IPS-NIHi7 (cell line): ENCODE data around the gene ASB18.

Experiments
- DNase-seq: peaks from one replicate; pipeline ENCODE4 v3.0.0; 2012; ENCODE audit warnings: mixed read lengths; ENCODE audit errors: extremely low spot score

Gene ASB18

DNA sequence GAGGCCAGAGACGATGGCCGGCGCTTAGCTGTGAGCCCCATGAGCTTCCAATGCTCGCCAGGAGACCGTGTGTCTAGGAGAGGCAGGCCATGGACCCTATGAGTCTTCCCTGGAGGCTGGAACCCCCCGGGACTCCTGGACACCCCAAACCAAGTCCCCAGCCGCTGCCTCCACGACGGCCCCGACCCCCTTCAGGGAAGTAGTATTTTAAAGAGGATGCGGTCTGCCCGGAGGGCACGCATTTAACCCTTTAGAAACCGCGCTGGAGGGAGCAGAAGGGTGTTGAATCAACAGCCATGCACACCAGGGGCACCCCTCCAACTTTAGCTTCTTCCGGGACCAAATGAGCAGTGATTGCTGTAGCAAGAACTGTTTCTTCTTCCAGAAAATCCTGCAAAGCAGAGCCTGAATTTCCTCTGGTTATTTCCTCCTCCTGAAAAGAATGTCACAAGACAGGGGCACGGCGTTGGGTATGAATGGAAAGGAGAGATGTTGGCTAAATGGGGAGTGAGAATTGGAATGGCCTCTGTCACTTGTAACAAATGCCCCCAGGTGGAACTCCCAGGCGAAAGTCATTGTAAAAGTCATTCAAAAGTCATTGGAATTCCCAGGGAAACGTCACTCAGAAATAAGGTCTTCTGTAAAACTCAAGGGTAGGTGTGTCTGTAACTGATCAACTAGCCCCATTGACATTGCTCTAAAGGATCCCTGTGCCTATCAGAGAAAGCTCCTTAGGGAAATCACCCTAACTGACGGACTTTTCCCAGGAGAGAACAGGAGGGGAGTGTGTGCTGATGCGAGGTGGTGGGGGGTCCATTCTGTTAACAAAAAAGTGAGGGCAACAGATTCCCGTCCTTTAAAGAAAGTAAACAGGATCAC, 90.2 kb downstream of the ASB18 start:
- no peak for DNase-seq

DNA sequence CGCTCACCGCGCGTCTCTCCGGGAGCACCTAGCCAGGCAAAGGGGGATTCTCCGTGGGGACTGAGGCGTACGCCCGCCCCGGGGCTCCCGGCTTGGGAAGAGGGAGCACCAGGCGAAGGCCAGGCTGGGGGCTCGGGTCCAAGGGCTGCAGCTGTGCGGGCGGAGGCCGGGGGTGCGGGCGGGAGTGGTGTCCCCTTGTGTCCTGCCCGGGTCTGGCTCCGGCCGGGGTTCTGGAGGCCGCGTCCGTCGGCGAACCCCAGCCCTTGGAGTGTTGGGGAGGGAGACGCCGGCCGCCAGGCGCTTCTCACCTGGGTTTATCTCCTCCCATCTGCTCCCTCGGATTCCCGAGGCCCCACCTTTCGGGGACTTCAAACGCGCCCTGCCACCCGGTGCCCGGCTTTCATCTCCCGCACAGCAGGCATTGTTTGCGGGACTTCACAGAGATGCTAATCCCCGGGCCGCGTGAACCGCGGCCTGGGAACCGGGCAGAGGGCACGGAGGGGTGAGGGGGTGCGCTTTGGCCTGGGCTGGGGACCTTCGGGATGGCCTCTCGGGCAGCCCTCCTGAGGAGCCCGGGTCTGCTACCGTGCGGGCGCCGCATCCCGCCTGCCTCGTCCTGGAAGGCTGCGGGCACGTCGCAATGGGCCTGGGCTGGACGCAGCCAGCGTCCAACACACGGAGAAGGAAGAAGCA, 91.0 kb downstream of the ASB18 start:
- DNase-seq, result no peak

DNA sequence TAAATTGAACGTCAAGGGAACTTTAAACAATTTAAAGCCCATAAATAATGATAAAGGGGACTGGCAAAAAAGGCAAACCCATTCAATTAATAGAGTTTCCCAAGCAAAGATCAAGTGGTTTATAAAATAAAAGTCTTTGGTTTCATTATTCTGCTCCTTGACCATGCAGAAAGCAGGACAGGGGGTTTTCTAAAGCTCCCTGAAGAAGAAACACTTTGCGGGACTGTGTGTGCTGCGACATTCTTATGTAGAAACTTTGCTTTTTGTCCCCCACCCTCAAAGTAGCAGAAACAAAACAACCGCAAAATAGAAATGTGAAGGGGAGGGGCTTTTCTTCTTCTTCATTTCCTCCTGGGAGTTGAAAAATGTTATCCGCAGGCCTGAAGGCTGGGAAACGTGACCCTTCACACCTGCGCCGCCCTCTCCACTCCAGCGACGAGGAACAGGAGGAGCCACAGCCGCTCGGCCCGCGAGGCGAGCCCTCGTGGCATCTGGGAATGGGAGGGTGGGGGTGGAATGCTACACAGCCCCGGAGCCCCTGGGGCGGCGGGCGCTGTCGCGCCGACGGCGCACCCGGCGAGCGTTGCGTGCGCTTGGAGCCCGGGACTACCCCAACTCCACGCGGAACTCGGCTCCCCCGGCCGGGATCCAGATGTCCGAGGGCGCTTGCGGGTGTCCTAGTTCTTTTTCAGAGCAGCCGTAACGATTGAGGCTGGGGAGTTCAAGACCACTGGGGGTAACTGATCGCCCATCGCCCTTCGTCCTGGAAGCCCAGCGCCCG, 91.8 kb downstream of the ASB18 start:
- DNase-seq, result no peak

DNA sequence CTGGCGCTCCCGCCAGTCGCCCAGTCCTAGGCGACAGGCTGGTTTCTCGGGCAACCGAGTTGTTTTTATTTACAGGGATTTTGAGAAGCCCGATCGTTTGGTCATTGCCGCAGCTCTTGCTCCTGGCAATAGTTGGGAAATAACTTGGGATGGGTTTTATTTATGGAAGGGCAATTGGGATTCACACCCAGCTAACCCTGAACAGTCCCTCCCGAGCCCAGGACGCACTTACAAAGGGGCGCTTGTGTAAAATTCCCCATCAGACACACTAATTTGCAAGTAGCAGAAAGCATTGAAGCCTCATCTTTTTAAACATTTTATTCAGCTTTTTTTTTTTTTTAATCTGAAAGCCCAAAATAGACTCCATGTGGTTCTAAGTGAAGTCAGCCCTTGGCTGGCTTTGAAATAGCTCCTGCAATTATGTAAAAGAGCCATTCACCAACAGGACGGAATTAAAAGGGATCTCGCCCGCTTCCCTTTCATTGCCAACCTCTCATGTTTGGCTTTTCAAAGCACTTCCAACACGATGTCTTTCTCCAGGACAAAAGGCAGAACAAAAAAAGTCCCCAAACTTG, 92.4 kb downstream of the ASB18 start:
- no peak for DNase-seq

DNA sequence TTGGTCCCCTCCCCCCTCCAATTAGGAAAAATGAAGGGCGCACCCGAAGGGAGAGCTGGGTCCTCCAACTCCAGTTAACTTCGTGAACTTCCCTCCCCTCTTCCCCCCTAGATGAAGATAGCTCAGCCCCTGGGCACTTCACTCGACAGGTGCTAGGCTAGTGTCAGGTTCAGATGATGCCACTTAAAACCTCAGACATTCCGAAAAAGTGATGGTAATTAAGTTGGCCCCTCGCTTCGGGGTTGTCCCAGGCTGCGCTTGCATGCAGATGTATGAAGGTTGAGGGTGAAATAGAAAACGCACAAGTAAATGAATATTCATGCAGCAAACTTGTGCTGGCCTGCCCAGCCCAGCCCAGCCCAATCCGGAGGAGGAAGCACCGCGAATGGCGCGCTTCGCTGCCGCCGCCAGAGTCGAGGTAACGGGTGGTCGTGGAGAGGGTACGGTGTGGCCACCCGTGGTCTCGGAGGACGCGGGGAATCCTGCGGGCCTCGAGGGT, 93.0 kb downstream of the ASB18 start:
- DNase-seq, result no peak

DNA sequence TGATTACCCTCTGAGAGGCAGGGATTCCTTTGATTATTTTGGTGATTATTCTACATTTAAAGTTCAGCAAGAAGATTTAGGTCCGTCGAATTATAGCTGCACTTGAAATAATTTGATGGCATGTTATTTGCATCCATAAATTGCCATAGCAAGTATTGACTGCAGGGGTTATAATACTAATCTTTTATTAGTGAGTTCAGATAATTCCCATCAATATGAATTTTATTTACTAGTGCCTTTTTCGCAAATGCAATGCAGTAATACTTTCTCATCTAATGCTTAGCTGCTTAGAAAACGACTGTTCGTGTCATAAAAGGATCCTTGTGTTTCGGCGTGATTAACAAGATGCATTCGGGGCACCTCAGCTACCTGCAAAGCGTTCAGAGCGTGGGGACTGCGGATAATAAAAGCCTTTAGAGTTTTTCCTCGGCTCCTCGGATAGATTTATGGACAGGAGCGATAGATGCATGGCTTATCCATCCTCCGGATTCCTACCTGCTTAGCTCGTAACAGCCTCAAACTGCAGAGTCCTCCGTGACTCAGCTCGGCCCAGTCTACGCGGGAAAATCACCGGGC, 93.5 kb downstream of the ASB18 start:
- no peak for DNase-seq

DNA sequence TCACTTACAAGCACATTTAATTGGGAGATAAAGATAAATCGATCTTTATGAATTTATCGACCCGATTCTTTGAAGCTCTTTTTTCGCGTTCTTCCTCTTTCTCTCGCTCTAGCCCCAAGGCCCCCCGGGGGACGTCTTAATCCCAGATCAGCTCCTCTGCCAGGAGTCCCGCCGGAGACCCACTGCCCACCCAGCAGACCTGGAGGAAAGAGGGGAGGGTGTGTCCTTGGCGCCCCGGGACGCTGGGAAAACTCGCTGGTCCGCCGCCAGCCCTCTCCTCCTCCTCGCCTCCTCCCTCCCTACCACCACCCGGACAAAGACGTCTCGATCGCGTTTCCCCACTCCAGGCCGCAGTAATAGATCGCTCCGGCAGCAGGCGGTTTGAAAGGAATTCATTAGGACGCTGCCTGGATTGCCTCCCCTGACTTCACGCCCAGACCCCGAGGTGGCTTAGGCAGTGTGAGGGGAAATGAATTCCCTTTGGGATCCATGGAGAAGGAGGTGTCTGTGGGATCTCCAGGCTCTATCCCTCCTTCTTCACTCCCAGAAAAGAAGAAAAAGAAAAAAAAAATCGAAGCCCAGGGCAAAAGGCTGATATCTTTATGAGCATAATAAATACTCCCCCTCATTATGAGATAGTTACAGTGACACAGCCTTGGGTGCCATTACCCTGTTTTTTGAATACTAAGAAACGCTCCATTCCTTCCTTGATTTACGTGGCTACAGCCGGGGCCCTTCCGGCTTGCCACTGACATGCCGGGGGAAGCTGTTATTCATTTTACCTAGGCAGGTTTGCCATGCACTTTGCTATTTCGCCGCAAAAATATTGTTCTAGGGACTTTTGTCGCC, 94.2 kb downstream of the ASB18 start:
- peak; percentile 39 for DNase-seq

DNA sequence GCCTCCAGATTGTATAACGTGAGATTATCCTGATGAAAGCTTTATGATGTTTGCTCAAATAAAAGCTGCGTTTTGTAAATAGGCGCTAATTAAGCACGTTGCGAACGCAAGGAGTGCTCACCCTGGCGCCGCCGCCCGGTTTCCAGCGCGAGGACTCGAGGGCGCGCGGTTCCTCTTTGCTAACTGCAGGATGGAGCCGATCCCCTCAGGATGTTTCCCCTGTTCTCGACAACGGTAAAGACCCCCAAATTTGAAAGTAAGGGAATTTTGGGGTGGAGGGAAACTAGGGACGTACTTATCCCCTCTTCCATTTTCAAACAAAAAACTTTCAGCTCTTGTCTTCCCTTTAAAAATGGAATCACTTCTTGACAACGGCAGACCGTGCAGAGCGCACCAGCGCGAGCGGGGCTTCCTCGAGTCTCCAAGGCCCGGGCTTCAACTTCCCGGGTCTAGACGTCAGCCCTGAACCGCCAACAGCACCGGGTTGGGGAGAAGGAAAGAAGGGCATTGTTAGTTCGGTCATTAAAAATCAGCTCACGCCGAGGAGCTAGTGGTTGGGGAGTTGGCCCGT, 95.0 kb downstream of the ASB18 start:
- peak; percentile 34 for DNase-seq

DNA sequence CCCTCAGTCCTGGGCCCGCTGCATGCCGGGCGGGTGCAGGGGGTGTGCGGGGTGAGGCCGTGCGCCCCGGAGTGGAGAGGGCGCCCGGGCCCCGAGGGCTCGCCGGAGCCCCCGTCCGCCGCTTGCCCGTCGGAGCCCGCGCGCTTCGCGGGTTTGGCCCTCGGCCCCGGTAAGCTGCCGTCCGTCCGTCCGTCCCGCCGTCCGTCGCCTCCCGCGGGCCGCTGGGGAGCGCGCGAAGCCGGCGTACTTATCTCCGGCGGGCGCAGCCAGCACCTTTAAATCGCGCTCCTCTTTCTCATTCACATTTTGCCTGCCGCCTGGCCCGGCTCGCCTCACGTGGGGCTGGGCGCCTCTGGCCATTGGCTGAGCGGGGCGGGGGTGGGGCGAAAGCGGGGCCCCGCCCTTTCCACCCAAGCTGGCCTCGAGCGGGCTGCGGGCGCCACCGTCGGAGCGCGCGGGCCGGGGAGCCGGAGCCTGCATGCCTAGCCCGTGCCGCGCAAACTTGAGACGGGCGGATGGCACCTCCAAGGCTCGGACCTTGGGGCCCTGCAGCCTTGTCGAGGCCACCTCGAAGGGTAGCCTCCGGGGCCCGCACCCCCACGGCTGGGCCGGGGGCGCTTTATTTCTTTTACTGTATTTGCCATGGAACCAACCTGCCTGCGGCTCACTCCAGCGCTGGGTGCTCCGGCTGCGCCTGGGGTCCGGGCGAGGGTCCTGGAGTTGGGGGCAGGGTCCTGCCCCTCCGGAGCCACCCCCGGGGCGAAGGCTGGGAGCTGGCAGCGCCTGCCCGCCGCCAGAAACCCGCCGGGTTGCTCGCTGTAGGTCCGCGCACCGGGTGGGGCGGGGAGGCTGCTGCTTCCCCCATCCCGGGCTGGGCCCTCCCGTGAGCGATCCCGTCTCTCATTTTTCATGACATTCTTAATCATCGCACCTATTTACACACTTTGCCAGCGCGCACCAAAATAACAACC, 95.8 kb downstream of the ASB18 start, which contains the start of gene GBX2:
Gene GBX2 (minus strand): TSS at position 277 of the 971 bp plus-strand sequence. CDS start 415 bp downstream, outside the sequence.
- DNase-seq, result peak; percentile 91

DNA sequence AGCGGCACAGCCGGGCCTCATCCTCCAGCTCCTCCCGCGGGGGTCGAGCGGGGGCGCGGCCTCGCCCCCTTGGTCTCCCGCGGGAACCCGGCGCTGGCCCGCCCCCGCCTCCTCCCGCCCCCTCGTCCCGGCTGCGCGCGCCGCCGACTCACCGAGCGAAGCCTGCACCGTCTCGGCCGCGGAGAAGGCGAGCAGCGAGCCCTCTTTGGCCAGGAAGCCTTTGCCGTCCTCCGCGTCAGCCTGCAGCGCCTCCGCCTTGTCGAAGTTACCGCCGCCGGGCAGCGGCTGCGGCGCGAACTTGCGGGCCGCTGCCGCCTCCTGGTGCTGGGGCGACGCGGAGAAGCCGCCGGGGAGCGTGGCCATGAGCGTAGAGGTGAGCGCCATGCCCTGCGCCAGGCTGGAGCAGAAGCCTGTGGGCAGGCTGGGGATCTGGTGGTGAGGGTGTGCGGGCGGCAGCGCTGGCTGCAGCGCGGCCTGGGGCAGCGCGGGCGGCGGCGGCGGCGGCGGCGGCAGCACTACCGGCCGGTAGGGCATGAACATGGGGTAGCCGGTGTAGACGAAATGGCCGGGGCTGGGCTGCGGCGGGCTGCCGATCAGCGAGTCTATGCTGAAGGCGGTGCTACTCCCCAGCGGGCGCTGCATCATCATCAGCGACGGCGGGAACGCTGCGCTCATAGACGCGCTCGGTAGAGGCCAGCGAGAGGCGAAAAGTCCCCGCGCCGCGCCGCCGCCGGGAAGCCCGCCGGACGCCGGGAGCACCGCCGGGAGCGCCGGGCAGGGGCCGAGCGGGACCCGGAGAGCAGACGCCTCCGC, 96.7 kb downstream of the ASB18 start:
- DNase-seq, result peak; percentile 38

DNA sequence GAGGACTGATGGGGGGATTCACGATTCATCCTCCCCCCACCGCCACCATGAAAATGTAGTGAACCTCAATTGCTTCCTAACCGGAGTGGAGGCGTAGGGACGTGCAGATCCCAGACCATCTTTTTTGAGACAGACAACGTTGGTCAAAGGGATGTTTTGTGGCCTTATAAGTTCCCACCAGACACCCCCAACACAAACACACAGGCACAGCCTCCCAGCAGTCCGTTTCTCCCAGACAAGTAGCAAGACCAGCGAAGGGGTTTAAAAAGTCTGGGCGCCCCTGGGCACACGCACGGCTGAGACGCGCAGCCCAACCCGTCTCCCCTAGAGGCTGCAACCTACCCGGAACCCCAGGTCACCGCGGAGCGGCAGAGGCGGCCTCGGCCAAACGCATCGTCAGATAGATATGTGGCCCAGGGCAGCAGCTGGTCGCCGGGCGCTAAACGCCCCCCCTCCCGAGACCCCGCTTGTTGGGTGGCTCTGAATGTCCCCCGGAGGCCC, 97.4 kb downstream of the ASB18 start:
- DNase-seq, result no peak

DNA sequence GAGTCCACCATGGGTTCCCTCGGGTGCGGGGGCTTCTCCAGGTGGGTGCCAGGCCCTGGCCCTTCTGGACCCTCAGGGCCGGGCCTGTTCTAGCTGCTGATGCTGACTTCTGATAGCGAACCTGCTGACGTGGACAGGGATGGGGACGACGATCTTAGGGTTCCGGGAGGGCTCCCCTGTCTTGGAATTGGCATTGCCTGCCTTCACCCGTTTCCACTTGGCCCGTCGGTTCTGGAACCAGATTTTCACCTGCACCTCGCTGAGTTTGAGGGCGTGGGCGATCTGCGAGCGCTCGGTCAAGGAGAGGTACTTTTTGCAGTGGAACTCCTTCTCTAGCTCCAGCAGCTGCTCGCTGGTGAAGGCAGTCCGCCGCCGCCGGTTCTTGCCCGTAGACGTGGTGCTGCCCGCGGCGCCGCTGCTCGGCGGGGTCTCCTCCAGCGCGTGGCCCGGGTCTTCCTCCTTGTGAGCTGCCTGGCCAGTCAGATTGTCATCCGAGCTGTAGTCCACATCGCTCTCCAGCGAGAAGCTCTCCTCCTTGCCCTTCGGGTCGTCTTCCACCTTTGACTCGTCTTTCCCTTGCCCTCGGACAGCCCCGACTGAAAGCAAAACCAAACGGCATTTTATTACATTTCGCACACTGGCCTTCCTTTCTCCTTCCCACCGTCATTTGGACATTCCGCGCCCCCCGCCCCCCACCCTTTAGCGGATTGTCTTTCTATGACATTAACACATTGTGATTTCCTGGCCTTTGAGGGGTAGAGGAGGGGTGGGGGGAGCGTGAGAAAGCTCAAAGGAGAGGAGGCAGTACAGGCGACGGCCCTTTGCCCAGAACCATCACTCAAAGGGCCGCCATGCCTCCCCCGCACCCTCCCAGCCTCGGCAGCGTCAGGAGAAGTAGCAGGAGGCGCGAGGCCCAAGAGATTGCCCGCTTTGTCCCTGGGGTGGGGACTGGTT, 98.1 kb downstream of the ASB18 start:
- DNase-seq, result no peak

DNA sequence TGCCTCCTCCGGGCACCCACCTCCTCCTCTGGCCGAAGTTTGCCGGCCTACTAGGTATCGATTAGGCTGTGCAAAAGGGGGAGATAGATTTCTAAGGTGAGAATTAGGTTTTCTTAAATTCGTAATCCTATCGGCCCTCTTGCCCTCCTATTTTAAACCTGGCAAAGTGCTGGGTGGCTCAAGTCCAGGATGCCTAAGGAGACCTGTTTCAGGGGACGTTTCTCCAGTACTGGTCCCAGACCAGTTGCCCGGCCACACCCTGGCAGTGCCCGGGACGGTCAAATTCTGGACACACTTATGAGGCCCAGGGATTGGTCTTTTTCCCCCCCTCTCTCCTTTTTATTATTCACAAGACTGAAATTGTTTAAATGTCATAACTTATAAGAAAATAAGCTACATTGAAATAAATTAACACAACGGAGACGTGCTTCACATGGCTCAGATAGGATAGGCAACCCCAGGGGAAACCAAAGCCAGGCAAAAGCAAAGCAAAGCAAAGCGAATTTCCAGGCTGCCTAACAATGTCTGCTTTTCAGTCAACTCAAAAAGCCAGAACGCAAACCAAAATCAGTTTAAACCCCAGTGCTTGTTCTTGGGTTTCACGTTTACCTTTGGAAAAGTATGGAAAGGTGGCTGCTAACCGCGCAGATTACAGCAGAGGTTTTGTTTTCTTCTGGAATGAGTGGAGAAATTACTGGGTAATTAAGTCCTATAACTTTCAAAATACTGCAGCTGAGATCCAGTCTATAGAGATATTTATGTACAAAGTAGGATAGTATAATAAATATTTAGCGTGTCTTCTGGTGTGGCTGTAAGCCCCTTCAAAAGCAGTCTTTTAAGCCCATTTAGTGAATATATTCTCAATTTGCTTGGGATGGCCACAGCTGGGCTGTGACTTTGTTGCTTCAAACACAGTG, 99.0 kb downstream of the ASB18 start:
- DNase-seq, result no peak

DNA sequence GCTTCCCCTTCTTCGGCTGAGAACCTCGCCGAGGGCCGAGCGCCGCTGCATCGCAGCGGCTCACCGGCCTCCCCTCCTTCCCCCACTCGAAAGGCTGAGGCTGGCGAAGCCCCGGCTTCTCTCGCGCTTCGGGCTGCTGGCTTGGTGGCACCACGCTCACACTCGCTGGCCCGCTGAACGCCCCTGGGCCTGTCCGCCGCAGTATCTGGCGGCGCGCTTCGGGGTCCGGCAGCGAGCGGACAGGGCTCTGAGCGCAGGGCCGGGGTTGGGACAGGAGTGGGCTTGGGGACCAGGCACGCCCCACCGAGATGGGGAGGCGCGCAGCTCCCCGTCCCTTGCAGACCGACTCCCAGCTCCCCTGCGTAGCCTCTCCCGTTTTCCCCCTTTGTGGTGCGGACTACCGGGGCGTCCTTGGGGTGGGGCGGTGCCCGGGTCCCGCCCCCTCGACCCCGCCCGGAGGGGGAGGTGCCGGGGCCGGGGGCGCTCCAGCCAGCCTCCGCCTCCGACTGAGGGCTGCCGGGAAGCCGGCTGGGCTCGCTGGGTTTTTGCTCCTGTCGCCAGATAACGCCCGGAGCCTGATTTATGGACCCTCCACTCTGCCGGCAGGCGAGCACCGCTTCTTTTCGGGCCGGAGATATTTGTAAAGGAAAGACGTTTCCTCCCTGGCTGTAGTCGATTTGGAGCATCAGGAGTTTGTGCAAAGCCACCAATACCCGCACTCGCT, 99.8 kb downstream of the ASB18 start:
- peak; percentile 67 for DNase-seq
